ENCODE measurements around the gene TBC1D22A. TPM values are rescaled to one million over a fixed set of nuclear protein-coding genes. Genes with fewer than 3 reads are reported as not detected.

The TBC1D22A gene
- total RNA-seq, 4 donors from 2014 or later: 15.6 to 21.7 (median 20.5) TPM

DNA sequence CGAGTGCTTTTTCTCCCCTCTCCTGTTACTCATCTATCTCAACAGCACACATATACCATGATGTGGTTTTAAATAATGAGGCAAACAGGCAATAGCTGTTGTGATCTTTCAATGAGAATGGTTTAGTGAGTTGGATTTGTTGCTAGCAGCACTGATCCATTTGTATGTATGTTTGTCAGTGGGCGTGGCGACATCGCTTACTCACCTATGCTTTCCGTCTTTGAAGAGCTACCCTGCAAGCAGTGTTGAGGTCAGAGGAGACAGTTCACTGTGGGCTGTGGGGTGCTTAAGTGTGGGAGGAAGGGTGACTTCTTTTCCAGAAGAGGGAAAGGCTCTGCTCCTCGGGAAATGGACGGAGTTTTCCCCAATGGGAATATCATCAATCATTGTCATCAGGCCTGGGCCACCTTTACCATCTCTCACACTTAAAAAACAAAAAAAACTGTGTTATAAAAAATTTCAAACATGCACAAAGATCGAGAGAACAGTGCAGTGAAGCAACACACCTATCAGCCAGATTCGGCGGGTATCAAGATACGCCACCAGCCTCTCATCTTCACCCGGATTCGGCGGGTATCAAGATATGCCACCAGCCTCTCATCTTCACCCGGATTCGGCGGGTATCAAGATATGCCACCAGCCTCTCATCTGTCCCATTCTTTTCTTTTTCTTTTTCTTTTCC, 83.8 kb downstream of the TBC1D22A start:
- TF ChIP-seq POLR2A (IDR thresholded peaks at IDR 0.05): no peak
- TF ChIP-seq, protein P1, sequence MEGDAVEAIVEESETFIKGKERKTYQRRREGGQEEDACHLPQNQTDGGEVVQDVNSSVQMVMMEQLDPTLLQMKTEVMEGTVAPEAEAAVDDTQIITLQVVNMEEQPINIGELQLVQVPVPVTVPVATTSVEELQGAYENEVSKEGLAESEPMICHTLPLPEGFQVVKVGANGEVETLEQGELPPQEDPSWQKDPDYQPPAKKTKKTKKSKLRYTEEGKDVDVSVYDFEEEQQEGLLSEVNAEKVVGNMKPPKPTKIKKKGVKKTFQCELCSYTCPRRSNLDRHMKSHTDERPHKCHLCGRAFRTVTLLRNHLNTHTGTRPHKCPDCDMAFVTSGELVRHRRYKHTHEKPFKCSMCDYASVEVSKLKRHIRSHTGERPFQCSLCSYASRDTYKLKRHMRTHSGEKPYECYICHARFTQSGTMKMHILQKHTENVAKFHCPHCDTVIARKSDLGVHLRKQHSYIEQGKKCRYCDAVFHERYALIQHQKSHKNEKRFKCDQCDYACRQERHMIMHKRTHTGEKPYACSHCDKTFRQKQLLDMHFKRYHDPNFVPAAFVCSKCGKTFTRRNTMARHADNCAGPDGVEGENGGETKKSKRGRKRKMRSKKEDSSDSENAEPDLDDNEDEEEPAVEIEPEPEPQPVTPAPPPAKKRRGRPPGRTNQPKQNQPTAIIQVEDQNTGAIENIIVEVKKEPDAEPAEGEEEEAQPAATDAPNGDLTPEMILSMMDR (IDR thresholded peaks at IDR 0.05): no peak
- no peaks in the 10 kb centered on the region for H3K27me3 ChIP-seq
- no peak overlapping the region for H3K4me3 ChIP-seq
- peak overlapping the region in 1 of 4 donors; percentile 18 for H3K27ac ChIP-seq
- H3K36me3 ChIP-seq: peaks cover 0 to 26% (median 0%) of the 10 kb centered on the region in 3 donors
- DNase-seq: no peak
- H3K4me1 ChIP-seq: peaks cover 6 to 46% (median 10%) of the 10 kb centered on the region in 3 donors
- no peaks in the 10 kb centered on the region for H3K9me3 ChIP-seq
- 69 to 70% methylated on average over 16 to 17 of the region's 17 CpGs for WGBS, 2 donors
- intact Hi-C loops (cut with DNase I): no loop called here

DNA sequence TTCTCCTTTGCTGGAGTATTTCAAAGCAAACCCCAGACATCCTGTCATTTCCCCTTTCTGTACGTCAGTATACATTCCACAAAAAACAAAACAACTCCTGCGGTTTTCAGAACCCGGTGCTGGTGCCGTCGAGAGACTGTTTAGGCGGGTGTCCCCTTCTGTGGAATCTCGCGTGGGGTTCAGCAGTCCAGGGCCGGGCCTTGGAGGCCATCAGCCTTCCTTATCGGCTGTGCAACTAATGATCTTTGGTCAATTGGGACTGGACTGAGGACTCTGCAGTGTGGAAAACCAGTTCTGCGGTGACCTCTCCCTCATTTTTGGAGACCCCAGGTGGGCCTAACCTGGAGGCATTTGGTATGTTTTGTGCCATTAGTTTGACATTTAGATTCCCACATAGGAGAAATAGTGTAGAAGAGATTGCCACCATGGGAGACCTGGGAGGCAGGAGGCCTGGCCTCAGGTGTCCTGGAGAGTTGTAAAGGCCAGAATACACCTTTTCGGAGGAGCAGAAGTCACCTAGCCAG, 84.4 kb downstream of the TBC1D22A start:
- no peak overlapping the region for H3K27ac ChIP-seq
- peaks cover 6 to 46% (median 10%) of the 10 kb centered on the region in 3 donors for H3K4me1 ChIP-seq
- TF ChIP-seq, protein P1 (IDR thresholded peaks at IDR 0.05): no peak
- no peak for TF ChIP-seq POLR2A (IDR thresholded peaks at IDR 0.05)
- intact Hi-C loops (cut with DNase I): no loop called here
- no peak for DNase-seq
- H3K4me3 ChIP-seq: no peak overlapping the region
- H3K27me3 ChIP-seq: no peaks in the 10 kb centered on the region
- H3K36me3 ChIP-seq: peaks cover 0 to 31% (median 0%) of the 10 kb centered on the region in 3 donors
- H3K9me3 ChIP-seq: no peaks in the 10 kb centered on the region
- WGBS, 2 donors: 90 to 93% methylated on average over 7 to 8 of the region's 12 CpGs

DNA sequence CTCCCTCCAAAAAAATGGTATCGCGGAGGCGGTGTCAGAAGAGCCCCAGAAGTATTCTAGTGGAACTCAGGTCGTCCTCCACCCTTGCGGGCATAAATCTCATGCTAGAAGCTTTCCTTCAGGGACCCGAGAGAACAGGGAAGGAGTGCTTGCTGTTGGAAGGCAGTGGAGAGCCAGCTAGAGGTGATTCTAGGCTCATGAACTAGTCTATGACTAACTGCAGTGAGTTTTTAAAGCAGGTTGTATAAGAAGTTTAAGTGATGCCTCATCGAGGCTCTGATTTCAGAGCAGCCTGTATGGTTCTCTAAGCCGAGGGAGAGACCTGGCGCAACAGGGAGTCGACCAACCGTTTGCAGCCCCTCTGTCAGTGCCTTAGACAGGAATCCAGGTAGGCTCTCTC, 85.7 kb downstream of the TBC1D22A start:
- Histone ChIP-seq H3K4me3 (no peak overlapping the region), H3K9me3 (no peaks in the 10 kb centered on the region), H3K27me3 (no peaks in the 10 kb centered on the region), H3K4me1 (peaks cover 5 to 34% (median 6%) of the 10 kb centered on the region in 3 donors), H3K36me3 (peaks cover 0 to 34% (median 0%) of the 10 kb centered on the region in 3 donors), H3K27ac (no peak overlapping the region)
- intact Hi-C loops (cut with DNase I): no loop called here
- TF ChIP-seq, protein P1 (IDR thresholded peaks at IDR 0.05): no peak
- TF ChIP-seq POLR2A (IDR thresholded peaks at IDR 0.05): no peak
- WGBS, 2 donors: 83 to 94% methylated on average over 10 to 11 of the region's 11 CpGs
- no peak for DNase-seq

DNA sequence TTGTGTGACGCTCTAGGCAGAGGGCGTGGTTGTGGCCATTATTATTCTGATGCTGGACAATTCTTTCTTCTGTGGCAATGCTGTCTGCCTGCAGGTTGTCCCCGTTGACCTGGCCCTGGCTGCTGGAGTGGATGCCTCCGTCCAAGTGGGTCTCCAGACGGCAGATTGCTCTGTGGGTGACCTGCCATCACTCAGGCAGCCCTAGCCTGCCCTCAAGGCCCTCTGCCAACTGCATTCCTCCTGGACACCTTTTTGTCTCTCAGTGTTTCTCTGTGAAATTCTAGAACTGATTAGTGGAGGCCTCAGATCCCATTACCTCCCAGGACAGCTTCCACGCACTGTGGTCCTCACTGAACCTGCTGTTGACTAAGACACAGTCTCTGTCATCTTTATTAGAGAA, 86.7 kb downstream of the TBC1D22A start:
- Histone ChIP-seq H3K4me1 (peaks cover 3 to 25% (median 6%) of the 10 kb centered on the region in 3 donors), H3K27me3 (no peaks in the 10 kb centered on the region), H3K27ac (no peak overlapping the region), H3K9me3 (no peaks in the 10 kb centered on the region), H3K36me3 (peaks cover 0 to 34% (median 0%) of the 10 kb centered on the region in 3 donors), H3K4me3 (no peak overlapping the region)
- WGBS, 2 donors: 80 to 95% methylated on average over 3 to 5 of the region's 6 CpGs
- TF ChIP-seq, protein P1 (IDR thresholded peaks at IDR 0.05): no peak
- no peak for TF ChIP-seq POLR2A (IDR thresholded peaks at IDR 0.05)
- DNase-seq: no peak
- intact Hi-C loops (cut with DNase I): no loop called here

DNA sequence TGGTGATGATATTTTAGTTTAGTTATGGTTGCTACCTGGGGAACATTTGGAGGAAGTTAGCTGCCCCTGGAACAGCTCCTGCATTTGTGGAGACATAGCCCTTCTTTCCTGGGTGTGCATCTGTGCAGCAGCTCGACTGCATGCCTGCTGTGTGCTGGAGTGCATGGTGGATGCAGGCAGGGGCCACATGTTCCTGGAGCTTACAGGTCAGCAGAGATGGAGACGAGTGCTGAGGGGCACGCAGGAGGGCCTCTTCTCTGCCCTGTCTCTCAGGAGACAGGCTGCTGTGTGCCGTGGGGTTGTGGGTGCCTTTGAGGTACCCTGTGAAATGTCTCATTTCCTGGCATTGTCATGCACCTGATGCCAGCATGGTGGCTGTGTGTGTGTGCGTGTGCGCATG, 87.5 kb downstream of the TBC1D22A start:
- intact Hi-C loops (cut with DNase I): no loop called here
- WGBS, 2 donors: 88 to 90% methylated on average over 3 to 4 of the region's 6 CpGs
- DNase-seq: no peak

More for the DNA sequence above, 87.5 kb downstream of the TBC1D22A start:
- Histone ChIP-seq H3K4me1 (peaks cover 3 to 16% (median 6%) of the 10 kb centered on the region in 3 donors), H3K36me3 (peaks cover 0 to 34% (median 0%) of the 10 kb centered on the region in 3 donors), H3K9me3 (no peaks in the 10 kb centered on the region), H3K27me3 (no peaks in the 10 kb centered on the region), H3K4me3 (no peak overlapping the region), H3K27ac (no peak overlapping the region)
- TF ChIP-seq POLR2A (IDR thresholded peaks at IDR 0.05): no peak
